T-helper 2 cell treated with Interferon-gamma antibody and Interleukin-4, amounts not matched to agents 5 μg/mL and 100 μg/mL, for 36 hours (primary cell): ENCODE results near the gene RARB.

ENCODE experiments used
- DNase-seq: peaks from one replicate; pipeline ENCODE4 v3.0.0; 2021; ENCODE audit warnings: low spot score
- H3K27ac Mint-ChIP-seq: one replicate; pipeline ENCODE4 v1.8.0; 2021; ENCODE audit warnings: mild to moderate bottlenecking, mixed read lengths
- H3K27me3 Mint-ChIP-seq: one replicate; pipeline ENCODE4 v1.8.0; 2021; ENCODE audit warnings: low read depth, mixed read lengths
- H3K36me3 Mint-ChIP-seq: one replicate; pipeline ENCODE4 v1.8.0; 2021; ENCODE audit warnings: low read depth, mixed read lengths
- H3K4me1 Mint-ChIP-seq: one replicate; pipeline ENCODE4 v1.8.0; 2021; ENCODE audit warnings: low read depth, mixed read lengths
- H3K4me3 Mint-ChIP-seq: one replicate; pipeline ENCODE4 v1.8.0; 2022; ENCODE audit warnings: mild to moderate bottlenecking, moderate library complexity, mixed read lengths
- H3K9me3 Mint-ChIP-seq: one replicate; pipeline ENCODE4 v1.8.0; 2021; ENCODE audit warnings: mixed read lengths

Gene RARB

GRCh38 chr3:25576146-25576545 is 148.1 kb downstream of the RARB start:
- no peak for DNase-seq
- Mint-ChIP-seq H3K9me3 (no peaks in the 10 kb centered on the region), H3K4me1 (no peaks in the 10 kb centered on the region), H3K36me3 (no peaks in the 10 kb centered on the region), H3K27me3 (no peaks in the 10 kb centered on the region), H3K4me3 (no peak overlapping the region), H3K27ac (no peak overlapping the region)

- no peak overlapping the region for H3K27ac Mint-ChIP-seq
- H3K4me1 Mint-ChIP-seq, result no peaks in the 10 kb centered on the region
- H3K4me3 Mint-ChIP-seq, result no peak overlapping the region
- DNase-seq, result no peak
- no peaks in the 10 kb centered on the region for H3K9me3 Mint-ChIP-seq
- no peaks in the 10 kb centered on the region for H3K36me3 Mint-ChIP-seq
- no peaks in the 10 kb centered on the region for H3K27me3 Mint-ChIP-seq
Measured at GRCh38 chr3:25576831-25577454, 148.9 kb downstream of the RARB start.

GRCh38 chr3:25578059-25578458 is 150.0 kb downstream of the RARB start:
- DNase-seq, result no peak
- no peaks in the 10 kb centered on the region for H3K36me3 Mint-ChIP-seq
- H3K27me3 Mint-ChIP-seq, result no peaks in the 10 kb centered on the region
- no peak overlapping the region for H3K27ac Mint-ChIP-seq
- no peaks in the 10 kb centered on the region for H3K4me1 Mint-ChIP-seq
- H3K9me3 Mint-ChIP-seq, result no peaks in the 10 kb centered on the region
- H3K4me3 Mint-ChIP-seq, result no peak overlapping the region

GRCh38 chr3:25580534-25580933 is 152.5 kb downstream of the RARB start:
- Mint-ChIP-seq H3K27ac (no peak overlapping the region), H3K9me3 (no peaks in the 10 kb centered on the region), H3K4me3 (no peak overlapping the region), H3K27me3 (no peaks in the 10 kb centered on the region), H3K36me3 (no peaks in the 10 kb centered on the region), H3K4me1 (no peaks in the 10 kb centered on the region)
- DNase-seq, result no peak

GRCh38 chr3:25581335-25581734 is 153.3 kb downstream of the RARB start:
- no peaks in the 10 kb centered on the region for H3K36me3 Mint-ChIP-seq
- H3K4me1 Mint-ChIP-seq, result no peaks in the 10 kb centered on the region
- no peaks in the 10 kb centered on the region for H3K9me3 Mint-ChIP-seq
- no peak for DNase-seq
- H3K27me3 Mint-ChIP-seq, result no peaks in the 10 kb centered on the region
- no peak overlapping the region for H3K27ac Mint-ChIP-seq
- no peak overlapping the region for H3K4me3 Mint-ChIP-seq

GRCh38 chr3:25581823-25582222 is 153.8 kb downstream of the RARB start:
- Mint-ChIP-seq H3K4me1 (no peaks in the 10 kb centered on the region), H3K27me3 (no peaks in the 10 kb centered on the region), H3K9me3 (no peaks in the 10 kb centered on the region), H3K4me3 (no peak overlapping the region), H3K27ac (no peak overlapping the region), H3K36me3 (no peaks in the 10 kb centered on the region)
- no peak for DNase-seq

GRCh38 chr3:25582242-25582641 is 154.2 kb downstream of the RARB start:
- Mint-ChIP-seq H3K4me3 (no peak overlapping the region), H3K27me3 (no peaks in the 10 kb centered on the region), H3K27ac (no peak overlapping the region), H3K9me3 (no peaks in the 10 kb centered on the region), H3K4me1 (no peaks in the 10 kb centered on the region), H3K36me3 (no peaks in the 10 kb centered on the region)
- no peak for DNase-seq

GRCh38 chr3:25583343-25583742 is 155.3 kb downstream of the RARB start:
- no peaks in the 10 kb centered on the region for H3K27me3 Mint-ChIP-seq
- no peak overlapping the region for H3K27ac Mint-ChIP-seq
- H3K36me3 Mint-ChIP-seq, result no peaks in the 10 kb centered on the region
- H3K4me3 Mint-ChIP-seq, result no peak overlapping the region
- DNase-seq, result no peak
- H3K9me3 Mint-ChIP-seq, result no peaks in the 10 kb centered on the region
- H3K4me1 Mint-ChIP-seq, result no peaks in the 10 kb centered on the region

- Mint-ChIP-seq H3K4me1 (no peaks in the 10 kb centered on the region), H3K36me3 (no peaks in the 10 kb centered on the region), H3K4me3 (no peak overlapping the region), H3K9me3 (no peaks in the 10 kb centered on the region), H3K27me3 (no peaks in the 10 kb centered on the region), H3K27ac (no peak overlapping the region)
- no peak for DNase-seq
Measured at GRCh38 chr3:25584011-25584789, 156.1 kb downstream of the RARB start.

- no peak overlapping the region for H3K27ac Mint-ChIP-seq
- H3K9me3 Mint-ChIP-seq, result no peaks in the 10 kb centered on the region
- H3K27me3 Mint-ChIP-seq, result no peaks in the 10 kb centered on the region
- no peaks in the 10 kb centered on the region for H3K4me1 Mint-ChIP-seq
- DNase-seq, result no peak
- H3K4me3 Mint-ChIP-seq, result no peak overlapping the region
- no peaks in the 10 kb centered on the region for H3K36me3 Mint-ChIP-seq
Measured at GRCh38 chr3:25585361-25586166, 157.5 kb downstream of the RARB start.

GRCh38 chr3:25586167-25586505 is 158.1 kb downstream of the RARB start:
- H3K4me1 Mint-ChIP-seq, result no peaks in the 10 kb centered on the region
- no peak for DNase-seq
- no peaks in the 10 kb centered on the region for H3K9me3 Mint-ChIP-seq
- no peak overlapping the region for H3K4me3 Mint-ChIP-seq
- no peak overlapping the region for H3K27ac Mint-ChIP-seq
- H3K27me3 Mint-ChIP-seq, result no peaks in the 10 kb centered on the region
- H3K36me3 Mint-ChIP-seq, result no peaks in the 10 kb centered on the region

GRCh38 chr3:25586553-25586952 is 158.5 kb downstream of the RARB start:
- no peaks in the 10 kb centered on the region for H3K9me3 Mint-ChIP-seq
- no peaks in the 10 kb centered on the region for H3K27me3 Mint-ChIP-seq
- H3K27ac Mint-ChIP-seq, result no peak overlapping the region
- DNase-seq, result no peak
- no peak overlapping the region for H3K4me3 Mint-ChIP-seq
- H3K4me1 Mint-ChIP-seq, result no peaks in the 10 kb centered on the region
- H3K36me3 Mint-ChIP-seq, result no peaks in the 10 kb centered on the region

GRCh38 chr3:25587094-25587493 is 159.0 kb downstream of the RARB start:
- Mint-ChIP-seq H3K27ac (no peak overlapping the region), H3K36me3 (no peaks in the 10 kb centered on the region), H3K4me1 (no peaks in the 10 kb centered on the region), H3K4me3 (no peak overlapping the region), H3K27me3 (no peaks in the 10 kb centered on the region), H3K9me3 (no peaks in the 10 kb centered on the region)
- DNase-seq, result no peak

GRCh38 chr3:25587526-25587925 is 159.5 kb downstream of the RARB start:
- no peaks in the 10 kb centered on the region for H3K9me3 Mint-ChIP-seq
- DNase-seq, result no peak
- no peaks in the 10 kb centered on the region for H3K27me3 Mint-ChIP-seq
- H3K27ac Mint-ChIP-seq, result no peak overlapping the region
- H3K4me1 Mint-ChIP-seq, result no peaks in the 10 kb centered on the region
- H3K36me3 Mint-ChIP-seq, result no peaks in the 10 kb centered on the region
- no peak overlapping the region for H3K4me3 Mint-ChIP-seq
